Measurements from ENCODE around the gene PNPT1.

- TF ChIP-seq ZNF280C (tag by site-specific recombination; IDR thresholded peaks at IDR 0.05): no peak
- TF ChIP-seq ZNF24 (tag by site-specific recombination; IDR thresholded peaks at IDR 0.05): no peak
- TF ChIP-seq GLIS1 (tag by site-specific recombination; IDR thresholded peaks at IDR 0.05): no peak
- no peak for TF ChIP-seq ZNF138 (tag by site-specific recombination; IDR thresholded peaks at IDR 0.05; ENCODE audit: borderline replicate concordance)
- TF ChIP-seq, protein P1, sequence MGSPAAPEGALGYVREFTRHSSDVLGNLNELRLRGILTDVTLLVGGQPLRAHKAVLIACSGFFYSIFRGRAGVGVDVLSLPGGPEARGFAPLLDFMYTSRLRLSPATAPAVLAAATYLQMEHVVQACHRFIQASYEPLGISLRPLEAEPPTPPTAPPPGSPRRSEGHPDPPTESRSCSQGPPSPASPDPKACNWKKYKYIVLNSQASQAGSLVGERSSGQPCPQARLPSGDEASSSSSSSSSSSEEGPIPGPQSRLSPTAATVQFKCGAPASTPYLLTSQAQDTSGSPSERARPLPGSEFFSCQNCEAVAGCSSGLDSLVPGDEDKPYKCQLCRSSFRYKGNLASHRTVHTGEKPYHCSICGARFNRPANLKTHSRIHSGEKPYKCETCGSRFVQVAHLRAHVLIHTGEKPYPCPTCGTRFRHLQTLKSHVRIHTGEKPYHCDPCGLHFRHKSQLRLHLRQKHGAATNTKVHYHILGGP (tag by site-specific recombination; IDR thresholded peaks at IDR 0.05): no peak
Measured at GRCh38 chr2:55729136-55729685, 35.6 kb upstream of the PNPT1 start.

All from HEK293 (cell line).